Measurements from ENCODE around the gene PRKCSH.

GRCh38 chr19:11479090-11479897, 43.9 kb downstream of the PRKCSH start:
- no peak for TF ChIP-seq POLR2AphosphoS5 (IDR thresholded peaks at IDR 0.05; ENCODE audit: low read depth, low read length)
- TF ChIP-seq REST (IDR thresholded peaks at IDR 0.05; ENCODE audit: insufficient read depth in 1 of 2, low read depth in 2 of 2, low read length in 2 of 2): peak; percentile 81 to 91
- no peak for TF ChIP-seq TAF1 (IDR thresholded peaks at IDR 0.05; ENCODE audit: borderline replicate concordance, insufficient read depth, low read length)
